ENCODE measurements around the gene CTDSP2.
"Not testable (repeated sequence)": the region's sequence is repeated elsewhere in the genome, so short reads cannot be mapped to it uniquely, and the experiment has no call there.

CTDSP2 gene

DNA sequence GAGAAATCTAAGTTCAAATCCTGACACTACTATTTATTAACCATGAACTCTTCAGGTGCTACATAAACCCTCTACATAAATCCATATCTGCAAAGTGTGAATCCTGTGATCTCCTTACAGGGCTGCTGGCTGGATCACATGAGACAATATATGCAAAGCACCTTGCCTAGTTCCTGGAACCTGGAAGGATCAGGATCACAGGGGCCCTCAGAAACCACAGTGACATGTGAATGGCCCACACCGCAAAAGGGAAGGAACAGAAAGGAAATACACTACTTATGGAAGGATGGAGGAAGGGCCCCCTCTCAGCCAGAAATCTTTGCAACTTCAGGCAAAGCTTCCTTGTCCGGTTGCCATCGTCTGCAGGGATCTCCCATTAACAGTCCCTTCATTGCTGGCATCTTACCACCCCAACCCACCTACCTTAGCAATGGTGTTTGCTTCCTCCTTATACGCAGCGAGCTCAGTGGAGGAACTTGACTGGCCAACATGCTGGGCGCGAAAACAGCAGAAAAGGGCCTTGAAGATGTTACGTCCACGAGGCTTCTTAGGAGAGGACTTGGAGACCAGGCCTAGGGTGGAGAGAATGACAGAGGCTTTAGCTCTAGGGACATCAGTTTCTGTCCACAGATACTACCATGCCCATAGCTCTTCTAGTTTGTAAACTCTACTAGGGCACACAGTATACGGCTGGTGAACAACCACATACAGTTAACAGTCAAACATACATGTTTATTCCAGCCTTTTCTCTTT, 17.3 kb downstream of the CTDSP2 start:
- peaks cover 52 to 56% of the 10 kb centered on the region in 2 donors for H3K36me3 ChIP-seq (ENCODE audit: control insufficient read depth in 1 of 2, insufficient read depth in 2 of 2, low read length in 2 of 2)
- peaks cover 30 to 53% of the 10 kb centered on the region in 2 donors for H3K4me1 ChIP-seq (ENCODE audit: control insufficient read depth in 1 of 2, insufficient read depth in 2 of 2, low read length in 2 of 2)
- no peaks in the 10 kb centered on the region for H3K9me3 ChIP-seq (ENCODE audit: control insufficient read depth in 1 of 2, low read length in 2 of 2)
- H3K27me3 ChIP-seq (ENCODE audit: low read depth, low read length) = no peaks in the 10 kb centered on the region
- no peak overlapping the region for H3K4me3 ChIP-seq (ENCODE audit: low read depth in 1 of 2, low read length in 2 of 2)
- H3K27ac ChIP-seq (ENCODE audit: low read length) = no peak overlapping the region

- Histone ChIP-seq H3K4me1 (ENCODE audit: control insufficient read depth in 1 of 2, insufficient read depth in 2 of 2, low read length in 2 of 2) (peaks cover 14 to 36% of the 10 kb centered on the region in 2 donors), H3K27ac (ENCODE audit: low read length) (no peak overlapping the region), H3K27me3 (ENCODE audit: low read depth, low read length) (no peaks in the 10 kb centered on the region), H3K4me3 (ENCODE audit: low read depth in 1 of 2, low read length in 2 of 2) (no peak overlapping the region), H3K9me3 (ENCODE audit: control insufficient read depth in 1 of 2, low read length in 2 of 2) (no peaks in the 10 kb centered on the region), H3K36me3 (ENCODE audit: control insufficient read depth in 1 of 2, insufficient read depth in 2 of 2, low read length in 2 of 2) (peaks cover 74% of the 10 kb centered on the region in 2 donors)
Observed at GRCh38 chr12:57826966-57827365, 19.6 kb downstream of the CTDSP2 start.

DNA sequence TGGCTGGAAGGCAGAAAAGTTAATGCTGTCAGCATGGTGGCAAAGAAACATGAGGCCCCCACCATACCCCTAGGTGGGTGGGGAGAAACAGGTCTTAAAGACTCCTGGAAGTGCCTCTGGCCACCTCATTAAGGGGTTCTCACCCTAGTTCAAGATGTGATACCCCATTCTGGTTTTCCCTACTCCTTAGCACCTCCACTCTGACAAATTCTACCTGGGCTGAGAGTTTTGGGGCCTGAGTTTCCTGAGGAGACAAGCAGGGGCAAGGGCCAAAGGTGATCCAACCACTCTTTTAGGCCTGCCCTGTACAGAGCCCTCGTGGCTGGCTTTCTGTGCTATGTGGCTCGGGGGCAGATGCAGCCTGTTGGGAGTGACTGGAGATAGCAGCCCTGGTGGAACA, 20.1 kb downstream of the CTDSP2 start:
- Histone ChIP-seq H3K9me3 (ENCODE audit: control insufficient read depth in 1 of 2, low read length in 2 of 2) (no peaks in the 10 kb centered on the region), H3K27ac (ENCODE audit: low read length) (no peak overlapping the region), H3K36me3 (ENCODE audit: control insufficient read depth in 1 of 2, insufficient read depth in 2 of 2, low read length in 2 of 2) (peaks cover 74 to 80% of the 10 kb centered on the region in 2 donors), H3K27me3 (ENCODE audit: low read depth, low read length) (no peaks in the 10 kb centered on the region), H3K4me1 (ENCODE audit: control insufficient read depth in 1 of 2, insufficient read depth in 2 of 2, low read length in 2 of 2) (peaks cover 8 to 32% of the 10 kb centered on the region in 2 donors), H3K4me3 (ENCODE audit: low read depth in 1 of 2, low read length in 2 of 2) (no peak overlapping the region)

DNA sequence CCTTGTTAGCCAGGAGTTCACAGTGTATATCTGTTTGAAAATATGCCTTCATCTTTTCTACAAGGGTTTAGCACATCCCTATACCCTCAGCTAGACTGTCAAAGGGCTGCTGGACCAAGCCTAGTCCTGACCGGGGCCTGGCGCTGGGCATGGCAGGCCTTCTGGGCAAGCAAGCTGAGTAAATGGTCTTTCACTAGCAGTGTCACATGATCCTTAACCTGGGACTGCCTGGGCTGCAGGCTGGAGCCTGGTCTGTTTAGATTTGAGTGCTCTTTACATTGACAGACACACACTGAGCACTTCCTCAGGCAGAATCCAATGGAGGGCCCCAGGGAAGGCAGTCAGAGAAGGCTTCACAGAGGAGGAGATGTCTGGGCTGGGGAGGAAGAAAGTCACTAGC, 21.1 kb downstream of the CTDSP2 start:
- no peak overlapping the region for H3K4me3 ChIP-seq (ENCODE audit: low read depth in 1 of 2, low read length in 2 of 2)
- no peak overlapping the region for H3K27ac ChIP-seq (ENCODE audit: low read length)
- H3K4me1 ChIP-seq (ENCODE audit: control insufficient read depth in 1 of 2, insufficient read depth in 2 of 2, low read length in 2 of 2) = peaks cover 7 to 22% of the 10 kb centered on the region in 2 donors
- H3K36me3 ChIP-seq (ENCODE audit: control insufficient read depth in 1 of 2, insufficient read depth in 2 of 2, low read length in 2 of 2) = peaks cover 79 to 89% of the 10 kb centered on the region in 2 donors
- no peaks in the 10 kb centered on the region for H3K9me3 ChIP-seq (ENCODE audit: control insufficient read depth in 1 of 2, low read length in 2 of 2)
- no peaks in the 10 kb centered on the region for H3K27me3 ChIP-seq (ENCODE audit: low read depth, low read length)

- H3K36me3 ChIP-seq (ENCODE audit: control insufficient read depth in 1 of 2, insufficient read depth in 2 of 2, low read length in 2 of 2) = peaks cover 75 to 92% of the 10 kb centered on the region in 2 donors
Observed at GRCh38 chr12:57823908-57824640, 22.5 kb downstream of the CTDSP2 start.

DNA sequence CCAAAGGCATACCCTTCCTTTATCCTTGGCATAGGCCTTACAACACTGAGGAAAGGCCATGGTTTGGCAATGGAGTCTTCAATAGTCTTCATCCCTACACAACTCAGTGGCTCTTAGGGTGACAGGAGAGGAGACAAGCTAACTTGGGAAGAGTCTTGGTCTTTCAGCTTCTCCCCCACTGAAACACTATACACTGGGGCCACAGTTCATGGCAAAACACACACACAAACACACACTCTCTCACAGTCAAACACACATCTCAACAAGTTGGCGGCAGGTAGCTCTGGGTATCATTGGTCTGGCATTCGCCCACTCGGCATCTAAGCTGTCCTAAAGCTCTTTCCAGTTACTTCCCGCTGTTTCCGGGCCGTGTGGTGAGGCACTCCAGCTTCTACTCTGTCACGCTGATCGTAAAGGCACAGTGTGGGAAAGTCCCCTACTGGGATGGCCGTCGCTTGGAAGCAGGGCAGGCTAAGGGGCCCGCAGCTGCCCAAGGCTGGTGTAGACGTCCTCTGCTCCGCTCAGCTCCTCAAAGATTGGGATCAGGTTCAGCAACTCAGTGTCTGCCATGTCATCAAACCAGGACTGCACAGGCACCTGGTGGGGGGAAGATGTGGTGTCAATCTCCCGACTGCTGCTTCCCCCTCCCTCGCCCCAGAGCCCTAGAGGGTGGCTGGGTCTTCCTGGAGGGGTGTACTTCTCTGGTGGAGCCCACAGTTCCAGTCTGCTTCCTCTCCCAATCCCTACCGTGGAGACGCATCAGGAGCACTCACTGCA, 23.2 kb downstream of the CTDSP2 start:
- Histone ChIP-seq H3K27ac (ENCODE audit: low read length) (no peak overlapping the region), H3K36me3 (ENCODE audit: control insufficient read depth in 1 of 2, insufficient read depth in 2 of 2, low read length in 2 of 2) (peaks cover 67 to 84% of the 10 kb centered on the region in 2 donors), H3K27me3 (ENCODE audit: low read depth, low read length) (no peaks in the 10 kb centered on the region), H3K9me3 (ENCODE audit: control insufficient read depth in 1 of 2, low read length in 2 of 2) (no peaks in the 10 kb centered on the region), H3K4me1 (ENCODE audit: control insufficient read depth in 1 of 2, insufficient read depth in 2 of 2, low read length in 2 of 2) (peaks cover 0 to 10% of the 10 kb centered on the region in 2 donors), H3K4me3 (ENCODE audit: low read depth in 1 of 2, low read length in 2 of 2) (no peak overlapping the region)

More at GRCh38 chr12:57823908-57824640, 22.5 kb downstream of the CTDSP2 start:
- H3K27ac ChIP-seq (ENCODE audit: low read length) = no peak overlapping the region
- no peak overlapping the region for H3K4me3 ChIP-seq (ENCODE audit: low read depth in 1 of 2, low read length in 2 of 2)
- H3K9me3 ChIP-seq (ENCODE audit: control insufficient read depth in 1 of 2, low read length in 2 of 2) = no peaks in the 10 kb centered on the region
- H3K4me1 ChIP-seq (ENCODE audit: control insufficient read depth in 1 of 2, insufficient read depth in 2 of 2, low read length in 2 of 2) = peaks cover 0 to 9% of the 10 kb centered on the region in 2 donors
- H3K27me3 ChIP-seq (ENCODE audit: low read depth, low read length) = no peaks in the 10 kb centered on the region

DNA sequence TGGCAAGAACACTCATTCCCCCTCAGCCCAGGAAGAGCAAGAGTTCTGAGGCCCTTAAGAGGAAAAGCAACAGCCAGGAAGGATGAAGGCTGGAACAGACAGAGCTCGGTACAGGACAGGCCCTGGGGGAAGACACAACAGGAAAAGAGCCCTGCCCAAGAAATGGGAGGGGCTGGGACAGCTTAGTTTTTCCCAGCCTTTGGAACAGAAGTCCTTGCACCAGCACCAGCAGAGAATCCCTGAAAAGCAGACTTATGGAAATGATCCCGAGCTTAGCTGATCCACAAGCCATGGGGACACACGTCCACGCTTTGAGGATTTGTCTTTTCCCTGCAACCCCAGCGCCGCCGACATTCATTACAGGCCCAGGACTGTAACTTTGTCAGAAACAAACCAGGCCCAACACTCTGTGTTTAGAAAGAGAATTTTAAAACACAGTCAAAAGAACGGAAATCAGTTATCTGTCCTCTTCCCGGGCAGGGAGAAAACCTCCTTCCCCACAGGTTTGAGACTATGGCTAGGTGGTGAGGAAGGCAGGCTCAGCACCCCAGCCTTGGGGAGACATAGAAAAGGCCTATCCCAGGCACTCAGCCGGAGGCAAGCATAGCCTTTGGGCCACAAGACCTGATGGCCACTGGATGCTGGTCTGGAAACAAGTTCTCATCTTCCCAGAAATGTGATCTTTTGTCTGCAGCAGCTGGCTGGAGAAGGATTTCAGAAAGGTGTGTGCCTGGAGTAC, 24.0 kb downstream of the CTDSP2 start:
- H3K4me1 ChIP-seq (ENCODE audit: control insufficient read depth in 1 of 2, insufficient read depth in 2 of 2, low read length in 2 of 2) = peaks cover 1 to 14% of the 10 kb centered on the region in 2 donors
- peaks cover 60 to 78% of the 10 kb centered on the region in 2 donors for H3K36me3 ChIP-seq (ENCODE audit: control insufficient read depth in 1 of 2, insufficient read depth in 2 of 2, low read length in 2 of 2)
- no peaks in the 10 kb centered on the region for H3K9me3 ChIP-seq (ENCODE audit: control insufficient read depth in 1 of 2, low read length in 2 of 2)
- H3K27me3 ChIP-seq (ENCODE audit: low read depth, low read length) = no peaks in the 10 kb centered on the region
- H3K27ac ChIP-seq (ENCODE audit: low read length) = no peak overlapping the region
- H3K4me3 ChIP-seq (ENCODE audit: low read depth in 1 of 2, low read length in 2 of 2) = no peak overlapping the region

GRCh38 chr12:57821474-57822214, 24.9 kb downstream of the CTDSP2 start:
- no peak overlapping the region for H3K27ac ChIP-seq (ENCODE audit: low read length)
- peaks cover 51 to 69% of the 10 kb centered on the region in 2 donors for H3K36me3 ChIP-seq (ENCODE audit: control insufficient read depth in 1 of 2, insufficient read depth in 2 of 2, low read length in 2 of 2)
- H3K4me1 ChIP-seq (ENCODE audit: control insufficient read depth in 1 of 2, insufficient read depth in 2 of 2, low read length in 2 of 2) = peaks cover 10 to 24% of the 10 kb centered on the region in 2 donors
- no peaks in the 10 kb centered on the region for H3K9me3 ChIP-seq (ENCODE audit: control insufficient read depth in 1 of 2, low read length in 2 of 2)
- H3K4me3 ChIP-seq (ENCODE audit: low read depth in 1 of 2, low read length in 2 of 2) = no peak overlapping the region
- H3K27me3 ChIP-seq (ENCODE audit: low read depth, low read length) = no peaks in the 10 kb centered on the region

GRCh38 chr12:57821015-57821414, 25.5 kb downstream of the CTDSP2 start:
- Histone ChIP-seq H3K4me1 (ENCODE audit: control insufficient read depth in 1 of 2, insufficient read depth in 2 of 2, low read length in 2 of 2) (peaks cover 16 to 29% of the 10 kb centered on the region in 2 donors), H3K36me3 (ENCODE audit: control insufficient read depth in 1 of 2, insufficient read depth in 2 of 2, low read length in 2 of 2) (peaks cover 45 to 62% of the 10 kb centered on the region in 2 donors)
- H3K27ac ChIP-seq (ENCODE audit: low read length); H3K9me3 ChIP-seq (ENCODE audit: control insufficient read depth in 1 of 2, low read length in 2 of 2); H3K4me3 ChIP-seq (ENCODE audit: low read depth in 1 of 2, low read length in 2 of 2); H3K27me3 ChIP-seq (ENCODE audit: low read depth, low read length): not testable (repeated sequence)

GRCh38 chr12:57820119-57820518, 26.4 kb downstream of the CTDSP2 start:
- H3K4me3 ChIP-seq (ENCODE audit: low read depth in 1 of 2, low read length in 2 of 2); H3K27me3 ChIP-seq (ENCODE audit: low read depth, low read length); H3K9me3 ChIP-seq (ENCODE audit: control insufficient read depth in 1 of 2, low read length in 2 of 2); H3K27ac ChIP-seq (ENCODE audit: low read length): not testable (repeated sequence)
- H3K36me3 ChIP-seq (ENCODE audit: control insufficient read depth in 1 of 2, insufficient read depth in 2 of 2, low read length in 2 of 2) = peaks cover 36 to 54% of the 10 kb centered on the region in 2 donors
- H3K4me1 ChIP-seq (ENCODE audit: control insufficient read depth in 1 of 2, insufficient read depth in 2 of 2, low read length in 2 of 2) = peaks cover 20 to 38% of the 10 kb centered on the region in 2 donors

Data from muscle layer of duodenum (tissue), 2 donors.